ENCODE measurements around the gene MMRN2.

DNA sequence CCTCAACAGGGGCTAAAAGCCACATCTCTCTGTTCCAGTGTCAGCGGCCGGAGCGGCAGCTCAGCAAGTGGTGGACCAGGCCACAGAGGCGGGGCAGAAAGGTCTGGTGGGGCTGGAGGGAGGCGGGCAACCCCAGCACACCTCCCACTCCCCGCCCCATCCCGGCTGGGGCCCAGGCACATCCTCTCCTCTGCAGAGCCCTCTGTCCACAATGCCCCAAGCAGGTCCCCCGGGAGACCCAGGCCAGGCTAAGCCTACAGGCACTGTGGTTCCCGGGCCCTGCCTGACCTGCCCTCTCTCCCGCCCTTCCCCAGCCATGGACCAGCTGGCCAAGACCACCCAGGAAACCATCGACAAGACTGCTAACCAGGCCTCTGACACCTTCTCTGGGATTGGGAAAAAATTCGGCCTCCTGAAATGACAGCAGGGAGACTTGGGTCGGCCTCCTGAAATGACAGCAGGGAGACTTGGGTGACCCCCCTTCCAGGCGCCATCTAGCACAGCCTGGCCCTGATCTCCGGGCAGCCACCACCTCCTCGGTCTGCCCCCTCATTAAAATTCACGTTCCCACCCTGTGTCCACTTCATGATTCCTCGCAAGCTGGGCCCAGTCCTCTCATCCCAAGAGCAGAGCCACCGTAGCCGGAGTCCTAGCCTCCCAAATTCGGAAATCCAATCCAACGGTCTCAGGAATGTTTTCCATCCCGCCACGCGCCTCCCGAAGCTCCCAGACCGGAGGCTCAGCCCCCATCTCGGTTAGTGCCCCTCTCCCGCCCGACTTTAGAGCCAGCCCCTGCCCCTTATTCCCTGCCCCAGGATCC lies 13.0 kb upstream of the MMRN2 start:
- TF ChIP-seq, protein P1, sequence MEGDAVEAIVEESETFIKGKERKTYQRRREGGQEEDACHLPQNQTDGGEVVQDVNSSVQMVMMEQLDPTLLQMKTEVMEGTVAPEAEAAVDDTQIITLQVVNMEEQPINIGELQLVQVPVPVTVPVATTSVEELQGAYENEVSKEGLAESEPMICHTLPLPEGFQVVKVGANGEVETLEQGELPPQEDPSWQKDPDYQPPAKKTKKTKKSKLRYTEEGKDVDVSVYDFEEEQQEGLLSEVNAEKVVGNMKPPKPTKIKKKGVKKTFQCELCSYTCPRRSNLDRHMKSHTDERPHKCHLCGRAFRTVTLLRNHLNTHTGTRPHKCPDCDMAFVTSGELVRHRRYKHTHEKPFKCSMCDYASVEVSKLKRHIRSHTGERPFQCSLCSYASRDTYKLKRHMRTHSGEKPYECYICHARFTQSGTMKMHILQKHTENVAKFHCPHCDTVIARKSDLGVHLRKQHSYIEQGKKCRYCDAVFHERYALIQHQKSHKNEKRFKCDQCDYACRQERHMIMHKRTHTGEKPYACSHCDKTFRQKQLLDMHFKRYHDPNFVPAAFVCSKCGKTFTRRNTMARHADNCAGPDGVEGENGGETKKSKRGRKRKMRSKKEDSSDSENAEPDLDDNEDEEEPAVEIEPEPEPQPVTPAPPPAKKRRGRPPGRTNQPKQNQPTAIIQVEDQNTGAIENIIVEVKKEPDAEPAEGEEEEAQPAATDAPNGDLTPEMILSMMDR (IDR thresholded peaks at IDR 0.05; ENCODE audit: poor library complexity, severe bottlenecking): no peak
- TF ChIP-seq, protein P2, sequence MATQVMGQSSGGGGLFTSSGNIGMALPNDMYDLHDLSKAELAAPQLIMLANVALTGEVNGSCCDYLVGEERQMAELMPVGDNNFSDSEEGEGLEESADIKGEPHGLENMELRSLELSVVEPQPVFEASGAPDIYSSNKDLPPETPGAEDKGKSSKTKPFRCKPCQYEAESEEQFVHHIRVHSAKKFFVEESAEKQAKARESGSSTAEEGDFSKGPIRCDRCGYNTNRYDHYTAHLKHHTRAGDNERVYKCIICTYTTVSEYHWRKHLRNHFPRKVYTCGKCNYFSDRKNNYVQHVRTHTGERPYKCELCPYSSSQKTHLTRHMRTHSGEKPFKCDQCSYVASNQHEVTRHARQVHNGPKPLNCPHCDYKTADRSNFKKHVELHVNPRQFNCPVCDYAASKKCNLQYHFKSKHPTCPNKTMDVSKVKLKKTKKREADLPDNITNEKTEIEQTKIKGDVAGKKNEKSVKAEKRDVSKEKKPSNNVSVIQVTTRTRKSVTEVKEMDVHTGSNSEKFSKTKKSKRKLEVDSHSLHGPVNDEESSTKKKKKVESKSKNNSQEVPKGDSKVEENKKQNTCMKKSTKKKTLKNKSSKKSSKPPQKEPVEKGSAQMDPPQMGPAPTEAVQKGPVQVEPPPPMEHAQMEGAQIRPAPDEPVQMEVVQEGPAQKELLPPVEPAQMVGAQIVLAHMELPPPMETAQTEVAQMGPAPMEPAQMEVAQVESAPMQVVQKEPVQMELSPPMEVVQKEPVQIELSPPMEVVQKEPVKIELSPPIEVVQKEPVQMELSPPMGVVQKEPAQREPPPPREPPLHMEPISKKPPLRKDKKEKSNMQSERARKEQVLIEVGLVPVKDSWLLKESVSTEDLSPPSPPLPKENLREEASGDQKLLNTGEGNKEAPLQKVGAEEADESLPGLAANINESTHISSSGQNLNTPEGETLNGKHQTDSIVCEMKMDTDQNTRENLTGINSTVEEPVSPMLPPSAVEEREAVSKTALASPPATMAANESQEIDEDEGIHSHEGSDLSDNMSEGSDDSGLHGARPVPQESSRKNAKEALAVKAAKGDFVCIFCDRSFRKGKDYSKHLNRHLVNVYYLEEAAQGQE (IDR thresholded peaks at IDR 0.05; ENCODE audit: borderline replicate concordance): no peak
- TF ChIP-seq RAD21 (conservative IDR thresholded peaks at IDR 0.05) (no peak), EP300 (conservative IDR thresholded peaks at IDR 0.05; ENCODE audit: poor library complexity, severe bottlenecking) (no peak), EZH2 (IDR thresholded peaks at IDR 0.05; ENCODE audit: borderline replicate concordance, insufficient read depth, low read length, poor library complexity, severe bottlenecking) (no peak), POLR2AphosphoS5 (IDR thresholded peaks at IDR 0.05) (no peak), SMC3 (conservative IDR thresholded peaks at IDR 0.05; ENCODE audit: poor library complexity) (no peak), TAF1 (IDR thresholded peaks at IDR 0.05; ENCODE audit: low read depth) (no peak)
